ENCODE results near the gene FLG.
A peak's percentile ranks its signal among the peaks of the same experiment; 100 is the strongest.
"Not testable (repeated sequence)": the region's sequence is repeated elsewhere in the genome, so short reads cannot be mapped to it uniquely, and the experiment has no call there.

Gene FLG

GRCh38 chr1:152325111-152325510 is at the start of gene FLG:
Gene FLG, minus strand, starts transcription at chr1:152325239. Its CDS starts 9,783 bp downstream, at chr1:152315456.
- DNase-seq (ENCODE audit: low read depth in 2 of 2): no peak

GRCh38 chr1:152374451-152374850 is 49.4 kb upstream of the FLG start:
- no peak for DNase-seq (ENCODE audit: low read depth in 2 of 2)

- DNase-seq (ENCODE audit: low read depth in 2 of 2): no peak
Observed at GRCh38 chr1:152372672-152373071, 47.6 kb upstream of the FLG start.

- DNase-seq (ENCODE audit: low read depth in 2 of 2): no peak
Observed at GRCh38 chr1:152367436-152367835, 42.4 kb upstream of the FLG start.

GRCh38 chr1:152359906-152360305 is 34.9 kb upstream of the FLG start, which contains the start of gene FLG2:
Gene FLG2, minus strand, starts transcription at chr1:152360006. Its CDS starts 1,122 bp downstream, at chr1:152358884.
- no peak for DNase-seq (ENCODE audit: low read depth in 2 of 2)

- no peak for DNase-seq (ENCODE audit: low read depth in 2 of 2)
Observed at GRCh38 chr1:152356736-152357135, 31.7 kb upstream of the FLG start.

GRCh38 chr1:152349611-152350010 is 24.6 kb upstream of the FLG start:
- no peak for DNase-seq (ENCODE audit: low read depth in 2 of 2)

GRCh38 chr1:152348447-152348846 is 23.4 kb upstream of the FLG start:
- DNase-seq (ENCODE audit: low read depth in 2 of 2): no peak

GRCh38 chr1:152347116-152347728 is 22.2 kb upstream of the FLG start:
- DNase-seq (ENCODE audit: low read depth in 2 of 2): peak in 1 of 2 donors; percentile 57

GRCh38 chr1:152344438-152344837 is 19.4 kb upstream of the FLG start:
- DNase-seq (ENCODE audit: low read depth in 2 of 2): no peak

GRCh38 chr1:152343006-152343405 is 18.0 kb upstream of the FLG start:
- DNase-seq (ENCODE audit: low read depth in 2 of 2): no peak

- no peak for DNase-seq (ENCODE audit: low read depth in 2 of 2)
Observed at GRCh38 chr1:152335399-152335798, 10.4 kb upstream of the FLG start.

GRCh38 chr1:152328801-152329391 is 3.9 kb upstream of the FLG start:
- DNase-seq (ENCODE audit: low read depth in 2 of 2): no peak

GRCh38 chr1:152313970-152314369 is 11.1 kb downstream of the FLG start:
- no peak for DNase-seq (ENCODE audit: low read depth in 2 of 2)

- no peak for DNase-seq (ENCODE audit: low read depth in 2 of 2)
Observed at GRCh38 chr1:152313319-152313801, 11.7 kb downstream of the FLG start.

GRCh38 chr1:152312169-152312568 is 12.9 kb downstream of the FLG start:
- DNase-seq (ENCODE audit: low read depth in 2 of 2): not testable (repeated sequence)

- no peak for DNase-seq (ENCODE audit: low read depth in 2 of 2)
Observed at GRCh38 chr1:152309955-152310354, 15.1 kb downstream of the FLG start.

- DNase-seq (ENCODE audit: low read depth in 2 of 2): not testable (repeated sequence)
Observed at GRCh38 chr1:152309320-152309901, 15.6 kb downstream of the FLG start.

- not testable (repeated sequence) for DNase-seq (ENCODE audit: low read depth in 2 of 2)
Observed at GRCh38 chr1:152308758-152309157, 16.3 kb downstream of the FLG start.

- DNase-seq (ENCODE audit: low read depth in 2 of 2): not testable (repeated sequence)
Observed at GRCh38 chr1:152307970-152308369, 17.1 kb downstream of the FLG start.

GRCh38 chr1:152306123-152306522 is 18.9 kb downstream of the FLG start:
- not testable (repeated sequence) for DNase-seq (ENCODE audit: low read depth in 2 of 2)

- DNase-seq (ENCODE audit: low read depth in 2 of 2): not testable (repeated sequence)
Observed at GRCh38 chr1:152304773-152305172, 20.3 kb downstream of the FLG start.

Measured in stimulated activated CD4-positive, alpha-beta T cell treated with anti-CD3 and anti-CD28 coated beads, Interleukin-1b, Interleukin-23, amount 100 ng/mL, for 4 hours (primary cell).